ENCODE measurements around the gene SIX5. TPM values are rescaled to one million over a fixed set of nuclear protein-coding genes. Genes with fewer than 3 reads are reported as not detected.

The SIX5 gene
- total and polyA plus RNA-seq, 4 donors: 2.7 to 9.9 (median 4.4) TPM

DNA sequence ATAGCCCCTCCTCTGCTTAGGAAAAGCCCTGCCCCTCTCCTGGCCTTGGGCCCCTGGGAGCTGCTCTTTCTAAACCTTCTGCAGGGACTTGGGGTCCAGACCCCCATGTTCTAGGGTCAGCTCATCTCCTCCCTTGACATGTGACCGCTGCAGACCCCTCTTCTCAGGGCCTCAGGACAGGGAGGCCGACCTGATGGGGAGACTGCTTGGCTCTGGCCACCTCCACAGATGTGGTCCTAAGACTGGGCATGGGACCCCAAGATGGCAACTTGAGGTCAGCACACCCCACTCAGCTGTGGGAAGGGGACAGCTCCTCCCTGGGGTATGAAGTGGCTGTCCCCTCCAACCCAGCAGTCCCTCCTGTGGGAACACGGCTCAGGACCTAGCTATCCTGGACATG, 3.9 kb upstream of the SIX5 start:
- 89% methylated on average over 3 of the region's 3 CpGs for WGBS
- Histone ChIP-seq H3K4me3 (ENCODE audit: low read depth in 1 of 3, low read length in 3 of 3) (no peak overlapping the region), H3K9ac (ENCODE audit: low read depth in 1 of 2, low read length in 2 of 2) (no peak overlapping the region), H3K36me3 (ENCODE audit: control insufficient read depth in 4 of 4, insufficient read depth in 3 of 4, low read depth in 1 of 4, low read length in 3 of 4) (no peaks in the 10 kb centered on the region), H3K9me3 (ENCODE audit: control insufficient read depth in 4 of 4, low read length in 3 of 4) (no peaks in the 10 kb centered on the region), H3K4me1 (ENCODE audit: control insufficient read depth in 4 of 4, insufficient read depth in 4 of 4, low read length in 3 of 4) (peaks cover 6 to 44% (median 23%) of the 10 kb centered on the region in 4 donors), H3K27ac (ENCODE audit: low read depth in 1 of 2, low read length in 2 of 2) (no peak overlapping the region), H3K27me3 (ENCODE audit: control insufficient read depth in 4 of 4, insufficient read depth in 4 of 4, low read length in 3 of 4) (no peaks in the 10 kb centered on the region)
- no peak for DNase-seq (ENCODE audit: low spot score)
- TF ChIP-seq JUND (IDR thresholded peaks at IDR 0.05): no peak
- TF ChIP-seq TAF1 (conservative IDR thresholded peaks at IDR 0.05): no peak
- no peak for TF ChIP-seq RAD21 (IDR thresholded peaks at IDR 0.05)
- no peak for TF ChIP-seq ZBTB33 (IDR thresholded peaks at IDR 0.05)
- TF ChIP-seq EGR1 (IDR thresholded peaks at IDR 0.05; ENCODE audit: low read depth in 2 of 2): no peak
- no peak for TF ChIP-seq ATF3 (IDR thresholded peaks at IDR 0.05)
- TF ChIP-seq HNF4G (IDR thresholded peaks at IDR 0.05): no peak
- TF ChIP-seq YY1 (IDR thresholded peaks at IDR 0.05): no peak
- no peak for TF ChIP-seq HNF4A (conservative IDR thresholded peaks at IDR 0.05)
- no peak for TF ChIP-seq FOXA2 (IDR thresholded peaks at IDR 0.05)
- no peak for TF ChIP-seq FOXA1 (IDR thresholded peaks at IDR 0.05)
- no peak for TF ChIP-seq MAX (IDR thresholded peaks at IDR 0.05)
- no peak for TF ChIP-seq RXRA (IDR thresholded peaks at IDR 0.05)
- TF ChIP-seq, protein P1, sequence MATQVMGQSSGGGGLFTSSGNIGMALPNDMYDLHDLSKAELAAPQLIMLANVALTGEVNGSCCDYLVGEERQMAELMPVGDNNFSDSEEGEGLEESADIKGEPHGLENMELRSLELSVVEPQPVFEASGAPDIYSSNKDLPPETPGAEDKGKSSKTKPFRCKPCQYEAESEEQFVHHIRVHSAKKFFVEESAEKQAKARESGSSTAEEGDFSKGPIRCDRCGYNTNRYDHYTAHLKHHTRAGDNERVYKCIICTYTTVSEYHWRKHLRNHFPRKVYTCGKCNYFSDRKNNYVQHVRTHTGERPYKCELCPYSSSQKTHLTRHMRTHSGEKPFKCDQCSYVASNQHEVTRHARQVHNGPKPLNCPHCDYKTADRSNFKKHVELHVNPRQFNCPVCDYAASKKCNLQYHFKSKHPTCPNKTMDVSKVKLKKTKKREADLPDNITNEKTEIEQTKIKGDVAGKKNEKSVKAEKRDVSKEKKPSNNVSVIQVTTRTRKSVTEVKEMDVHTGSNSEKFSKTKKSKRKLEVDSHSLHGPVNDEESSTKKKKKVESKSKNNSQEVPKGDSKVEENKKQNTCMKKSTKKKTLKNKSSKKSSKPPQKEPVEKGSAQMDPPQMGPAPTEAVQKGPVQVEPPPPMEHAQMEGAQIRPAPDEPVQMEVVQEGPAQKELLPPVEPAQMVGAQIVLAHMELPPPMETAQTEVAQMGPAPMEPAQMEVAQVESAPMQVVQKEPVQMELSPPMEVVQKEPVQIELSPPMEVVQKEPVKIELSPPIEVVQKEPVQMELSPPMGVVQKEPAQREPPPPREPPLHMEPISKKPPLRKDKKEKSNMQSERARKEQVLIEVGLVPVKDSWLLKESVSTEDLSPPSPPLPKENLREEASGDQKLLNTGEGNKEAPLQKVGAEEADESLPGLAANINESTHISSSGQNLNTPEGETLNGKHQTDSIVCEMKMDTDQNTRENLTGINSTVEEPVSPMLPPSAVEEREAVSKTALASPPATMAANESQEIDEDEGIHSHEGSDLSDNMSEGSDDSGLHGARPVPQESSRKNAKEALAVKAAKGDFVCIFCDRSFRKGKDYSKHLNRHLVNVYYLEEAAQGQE (IDR thresholded peaks at IDR 0.05): no peak
- TF ChIP-seq, protein P2, sequence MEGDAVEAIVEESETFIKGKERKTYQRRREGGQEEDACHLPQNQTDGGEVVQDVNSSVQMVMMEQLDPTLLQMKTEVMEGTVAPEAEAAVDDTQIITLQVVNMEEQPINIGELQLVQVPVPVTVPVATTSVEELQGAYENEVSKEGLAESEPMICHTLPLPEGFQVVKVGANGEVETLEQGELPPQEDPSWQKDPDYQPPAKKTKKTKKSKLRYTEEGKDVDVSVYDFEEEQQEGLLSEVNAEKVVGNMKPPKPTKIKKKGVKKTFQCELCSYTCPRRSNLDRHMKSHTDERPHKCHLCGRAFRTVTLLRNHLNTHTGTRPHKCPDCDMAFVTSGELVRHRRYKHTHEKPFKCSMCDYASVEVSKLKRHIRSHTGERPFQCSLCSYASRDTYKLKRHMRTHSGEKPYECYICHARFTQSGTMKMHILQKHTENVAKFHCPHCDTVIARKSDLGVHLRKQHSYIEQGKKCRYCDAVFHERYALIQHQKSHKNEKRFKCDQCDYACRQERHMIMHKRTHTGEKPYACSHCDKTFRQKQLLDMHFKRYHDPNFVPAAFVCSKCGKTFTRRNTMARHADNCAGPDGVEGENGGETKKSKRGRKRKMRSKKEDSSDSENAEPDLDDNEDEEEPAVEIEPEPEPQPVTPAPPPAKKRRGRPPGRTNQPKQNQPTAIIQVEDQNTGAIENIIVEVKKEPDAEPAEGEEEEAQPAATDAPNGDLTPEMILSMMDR (IDR thresholded peaks at IDR 0.05; ENCODE audit: low read depth, low read length, missing input control): no peak
- TF ChIP-seq GABPA (IDR thresholded peaks at IDR 0.05 in 1 of 2, conservative IDR thresholded peaks at IDR 0.05 in 1 of 2): no peak
- TF ChIP-seq SP1 (IDR thresholded peaks at IDR 0.05): no peak
- TF ChIP-seq NR2F2 (IDR thresholded peaks at IDR 0.05): no peak

Measured in liver (tissue), 9 donors.